ENCODE results near the gene ATF7. TPM values are rescaled to one million over a fixed set of nuclear protein-coding genes. Genes with fewer than 3 reads are reported as not detected.

ATF7 gene
- total RNA-seq, 1 experiment from 2014 or later, result 8.5 TPM

DNA sequence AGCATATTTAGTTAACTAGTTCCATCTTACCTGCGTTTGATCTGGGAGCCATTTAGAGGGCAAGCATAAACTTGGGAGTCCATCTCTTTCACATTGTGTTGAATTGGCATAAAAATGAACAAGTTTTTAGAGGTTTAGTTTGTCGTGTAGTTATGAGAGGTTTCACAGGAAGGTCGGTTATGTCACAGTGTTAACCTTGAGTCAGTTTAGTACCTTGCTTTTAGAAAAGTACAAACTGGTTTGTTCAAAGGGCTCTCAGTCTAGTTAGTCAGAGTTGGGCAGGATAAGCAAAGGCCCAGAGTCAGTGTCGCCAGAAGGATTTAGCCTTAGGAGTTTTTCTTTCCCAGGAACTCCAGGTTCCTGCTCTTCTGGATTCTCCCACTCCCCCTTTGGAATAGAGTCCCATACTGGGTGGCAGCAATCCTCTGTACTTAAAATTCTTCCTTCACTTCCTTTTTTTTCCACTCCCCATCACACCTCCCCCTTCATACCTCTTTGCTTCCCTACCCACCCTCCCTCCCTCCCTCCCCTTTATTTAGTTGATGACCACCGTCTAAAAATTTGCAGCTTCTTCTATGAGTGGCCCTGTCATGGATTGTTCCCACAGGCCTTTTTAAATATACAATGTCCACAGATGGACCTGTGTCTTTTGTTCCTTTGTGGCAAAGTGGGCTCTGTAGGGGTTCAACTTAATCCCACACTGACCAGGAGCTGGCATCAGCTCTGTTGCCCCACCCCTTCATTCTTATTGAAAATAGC, 162.2 kb downstream of the ATF7 start:
- DNase-seq (ENCODE audit: low read depth), result no peak

DNA sequence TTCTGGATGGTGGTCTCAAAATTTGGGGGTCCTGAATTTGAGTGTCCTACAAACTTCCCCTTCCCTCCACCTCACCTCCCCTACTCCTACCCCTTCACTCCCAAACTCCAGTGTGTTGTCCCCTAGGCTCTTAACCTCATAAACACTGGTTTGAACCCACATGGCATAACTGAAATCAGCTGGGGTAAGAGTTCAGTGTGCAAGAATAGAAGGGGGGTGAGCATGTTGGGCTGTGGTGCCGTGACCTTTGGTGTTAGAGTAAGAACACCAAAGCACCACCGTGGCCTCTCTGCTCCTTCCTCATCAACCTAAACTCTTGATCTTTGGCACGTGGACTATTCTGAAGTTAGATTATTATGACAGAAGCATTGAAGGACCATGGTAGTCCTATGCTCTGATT, 163.2 kb downstream of the ATF7 start:
- no peak for DNase-seq (ENCODE audit: low read depth)

- no peak for DNase-seq (ENCODE audit: low read depth)
These were observed 164.6 kb downstream of the ATF7 start for GRCh38 chr12:53461591-53461990.

- DNase-seq (ENCODE audit: low read depth), result no peak
These were observed 165.1 kb downstream of the ATF7 start for GRCh38 chr12:53461059-53461458.

- no peak for DNase-seq (ENCODE audit: low read depth)
These were observed 167.1 kb downstream of the ATF7 start for GRCh38 chr12:53459097-53459496.

Small RNA genes within 50 kb of the gene (small RNA-seq; reads per million reads assigned to genes)
- not detected for gene AC023509.3

Other genes starting within 250 kb of the ATF7 start
- 25.7 and 36.9 TPM in 2 replicates for gene SP1, start 246.2 kb downstream of the ATF7 start, total RNA-seq (2014; rRNA removed; shearing (Covaris generic))
- 0.27 TPM in 1 of 2 replicates, not detected in the other for gene AMHR2, start 202.5 kb downstream of the ATF7 start, total RNA-seq (2014; rRNA removed; shearing (Covaris generic))
- 70.7 and 100 TPM in 2 replicates for gene PRR13, start 184.6 kb downstream of the ATF7 start, total RNA-seq (2014; rRNA removed; shearing (Covaris generic))
- 166 and 243 TPM in 2 replicates for gene PCBP2, start 174.3 kb downstream of the ATF7 start, total RNA-seq (2014; rRNA removed; shearing (Covaris generic))
- 12.3 and 18.9 TPM in 2 replicates for gene MAP3K12, start 126.9 kb downstream of the ATF7 start, total RNA-seq (2014; rRNA removed; shearing (Covaris generic))
- 88.1 and 98.4 TPM in 2 replicates for gene TARBP2, start 125.1 kb downstream of the ATF7 start, total RNA-seq (2014; rRNA removed; shearing (Covaris generic))
- gene NPFF, start 118.9 kb downstream of the ATF7 start, total RNA-seq (2014; rRNA removed; shearing (Covaris generic)), result not detected in 2 replicates
- gene ATP5MC2, start 49.7 kb upstream of the ATF7 start, total RNA-seq (2014; rRNA removed; shearing (Covaris generic)), result 390 and 472 TPM in 2 replicates
- gene CALCOCO1, start 101.1 kb upstream of the ATF7 start, total RNA-seq (2014; rRNA removed; shearing (Covaris generic)), result 17.0 and 24.6 TPM in 2 replicates
- not detected in 2 replicates for gene CISTR, start 125.6 kb upstream of the ATF7 start, total RNA-seq (2014; rRNA removed; shearing (Covaris generic))

Measured in HT1080 (cell line).